HCT116 (cell line): Measurements from ENCODE around the gene EPHA4. TPM values are rescaled to one million over a fixed set of nuclear protein-coding genes. Genes with fewer than 3 reads are reported as not detected.

Experiments used
- ATAC-seq: fragments of 200-7000 bp; cut with Tn5 transposase; 2 replicates; pipeline ENCODE4 v1.9.1; 2020; ENCODE audit warnings: mild to moderate bottlenecking, moderate library complexity
- BruUV-seq: library from RNA; stranded (reverse); fragments of 400-500 nt; replicated peaks from 2 replicates; lab custom pipeline; 2021; lab: Mats Ljungman, UMichigan
- CTCF ChIA-PET: fragments of 300-600 bp; sonication (Branson Sonifier 250); formaldehyde crosslinking; loops from one replicate; lab custom pipeline; 2021; ENCODE audit warnings: antibody characterized with exemption; lab: Charles Lee
- POLR2A ChIA-PET: fragments of 300-600, 350-600 bp; sonication (Branson Sonifier 250); formaldehyde crosslinking; loops from one replicate; lab custom pipeline; 2021; ENCODE audit warnings: antibody characterized with exemption; lab: Charles Lee
- RAD21 ChIA-PET, 2 experiments: fragments of 300-600 bp; sonication (Branson Sonifier 250); formaldehyde crosslinking; loops; one replicate each; lab custom pipeline; 2023; ENCODE audit warnings: low total read pairs in 2 of 2; ENCODE audit not compliant: uncharacterized antibody in 2 of 2, unreplicated experiment in 2 of 2, low non-redundant PET in 1 of 2; lab: Charles Lee
- DNase-seq: peaks from one replicate; pipeline ENCODE4 v3.0.0-alpha.2; 2010; ENCODE audit warnings: low read depth, low spot score
- H2AFZ ChIP-seq: fragments of 200-600 bp; shearing (Covaris generic), sonication (generic); 2 replicates; pipeline ENCODE4 v1.6.1; 2017; ENCODE audit warnings: low read depth, mixed run types, mixed read lengths, antibody characterized with exemption, low read length; ENCODE audit not compliant: poor library complexity, severe bottlenecking
- H3K27ac ChIP-seq: 2 replicates; pipeline ENCODE4 v1.5.1; 2012; ENCODE audit warnings: low read depth, low read length
- H3K27me3 ChIP-seq: fragments of 200-600 bp; sonication (generic); 2 replicates; pipeline ENCODE4 v1.6.1; 2016; ENCODE audit warnings: mixed run types, low read length, mixed read lengths; ENCODE audit not compliant: insufficient read depth
- H3K36me3 ChIP-seq, 2 experiments: fragments of 200-500 bp in 1 of 2; fragments of 200-600 bp in 1 of 2; sonication (Bioruptor generic) in 1 of 2; sonication (generic) in 1 of 2; 2 replicates each; pipeline versions ENCODE4 v1.5.1 to v1.6.1; 2014 to 2016; ENCODE audit warnings: low read length in 2 of 2, inconsistent platforms in 1 of 2, mixed read lengths in 1 of 2, mixed run types in 1 of 2; ENCODE audit not compliant: insufficient read depth in 2 of 2, control insufficient read depth in 1 of 2
- H3K4me1 ChIP-seq, 2 experiments: fragments of 200-600 bp in 1 of 2; sonication (generic) in 1 of 2; 2 replicates each; pipeline versions ENCODE4 v1.5.1 to v1.6.1; 2012 to 2017; ENCODE audit warnings: low read length in 2 of 2, inconsistent platforms in 1 of 2, mild to moderate bottlenecking in 1 of 2, mixed read lengths in 1 of 2, mixed run types in 1 of 2, moderate library complexity in 1 of 2; ENCODE audit not compliant: insufficient read depth in 2 of 2, control insufficient read depth in 1 of 2
- H3K4me2 ChIP-seq: fragments of 200-600 bp; sonication (generic); 2 replicates; pipeline ENCODE4 v1.6.1; 2017; ENCODE audit warnings: mixed run types, low read length, mixed read lengths
- H3K4me3 ChIP-seq, 2 experiments: fragments of 200-600 bp in 1 of 2; sonication (generic) in 1 of 2; replicated peaks in 1 of 2; 2 replicates each; pipeline ENCODE4 v1.5.1; 2011 to 2016; ENCODE audit warnings: low read length in 2 of 2, control low read depth in 1 of 2, low read depth in 1 of 2, mild to moderate bottlenecking in 1 of 2, mixed read lengths in 1 of 2, mixed run types in 1 of 2
- H3K79me2 ChIP-seq: fragments of 200-600 bp; sonication (generic); 2 replicates; pipeline ENCODE4 v1.6.1; 2017; ENCODE audit warnings: mild to moderate bottlenecking, mixed run types, low read length, moderate library complexity, mixed read lengths; ENCODE audit not compliant: insufficient read depth
- H3K9ac ChIP-seq: fragments of 200-600 bp; sonication (generic); 2 replicates; pipeline ENCODE4 v1.6.1; 2016; ENCODE audit warnings: low read length, mixed read lengths
- H3K9me2 ChIP-seq: fragments of 200-600 bp; sonication (generic), shearing (Covaris generic); 2 replicates; pipeline ENCODE4 v1.6.1; 2017; ENCODE audit warnings: mixed run types, mild to moderate bottlenecking, moderate library complexity; ENCODE audit not compliant: insufficient read depth
- H3K9me3 ChIP-seq, 2 experiments: fragments of 200-500 bp in 1 of 2; fragments of 200-600 bp in 1 of 2; sonication (Bioruptor generic) in 1 of 2; sonication (generic) in 1 of 2; 2 replicates each; pipeline ENCODE4 v1.6.1; 2014 to 2017; ENCODE audit warnings: low read length in 2 of 2, mixed read lengths in 2 of 2, inconsistent platforms in 1 of 2, low read depth in 1 of 2, mild to moderate bottlenecking in 1 of 2, mixed run types in 1 of 2, moderate library complexity in 1 of 2; ENCODE audit not compliant: control insufficient read depth in 1 of 2, insufficient read depth in 1 of 2
- H4K20me1 ChIP-seq: fragments of 200-600 bp; sonication (generic), shearing (Covaris generic); 2 replicates; pipeline ENCODE4 v1.6.1; 2017; ENCODE audit warnings: mixed run types, mild to moderate bottlenecking, moderate library complexity; ENCODE audit not compliant: insufficient read depth
- ATF3 ChIP-seq: IDR thresholded peaks from 2 replicates; pipeline ENCODE4 v1.6.1; 2012
- CBX3 ChIP-seq: IDR thresholded peaks from 2 replicates; pipeline ENCODE4 v1.6.1; 2012; ENCODE audit warnings: low read depth
- ELF1 ChIP-seq: IDR thresholded peaks from 2 replicates; pipeline ENCODE4 v1.6.1; 2012; ENCODE audit warnings: low read depth, borderline replicate concordance
- EZH2 ChIP-seq: fragments of 200-600 bp; sonication (generic); IDR thresholded peaks from 2 replicates; pipeline ENCODE4 v1.6.1; 2017; ENCODE audit warnings: antibody characterized with exemption, mixed run types
- FOSL1 ChIP-seq: IDR thresholded peaks from 2 replicates; pipeline ENCODE4 v1.6.1; 2012; ENCODE audit warnings: low read depth
- POLR2AphosphoS5 ChIP-seq: IDR thresholded peaks from 2 replicates; pipeline ENCODE4 v1.6.1; 2011; ENCODE audit warnings: mild to moderate bottlenecking, low read depth, low read length, moderate library complexity
- SIN3A ChIP-seq: IDR thresholded peaks from 2 replicates; pipeline ENCODE4 v1.6.1; 2012; ENCODE audit warnings: low read depth
- SRF ChIP-seq: IDR thresholded peaks from 2 replicates; pipeline ENCODE4 v1.6.1; 2012; ENCODE audit warnings: low read depth
- YY1 ChIP-seq: IDR thresholded peaks from 2 replicates; pipeline ENCODE4 v1.6.1; 2011; ENCODE audit warnings: low read length, low read depth, moderate library complexity, mild to moderate bottlenecking; ENCODE audit not compliant: insufficient replicate concordance; ENCODE audit errors: extremely low read depth
- ZNF274 ChIP-seq: fragments of 200-500 bp; sonication (Bioruptor generic); IDR thresholded peaks from 2 replicates; pipeline ENCODE4 v1.6.1; 2014; ENCODE audit warnings: mild to moderate bottlenecking, low read depth, low read length, inconsistent platforms
- intact Hi-C: fragments of 100-400 bp; cut with micrococcal nuclease; formaldehyde crosslinking; loops from 2 replicates; pipeline ENCODE4 v1.10.0; 2022
- total RNA-seq: library from RNA; stranded (reverse); gene quantifications from one replicate; pipeline ENCODE4 v1.2.1, GENCODE V29; 2021; ENCODE audit not compliant: unreplicated experiment

EPHA4 gene
- total RNA-seq, 1 experiment from 2014 or later: 3.5 TPM

- Histone ChIP-seq H3K4me3 (no peak overlapping the region), H2AFZ (no peak overlapping the region), H3K36me3 (no peaks in the 10 kb centered on the region), H4K20me1 (no peaks in the 10 kb centered on the region), H3K9me2 (no peaks in the 10 kb centered on the region), H3K27me3 (no peaks in the 10 kb centered on the region), H3K4me2 (no peak overlapping the region), H3K9ac (no peak overlapping the region), H3K9me3 (no peaks in the 10 kb centered on the region), H3K79me2 (no peaks in the 10 kb centered on the region), H3K27ac (no peak overlapping the region), H3K4me1 (no peaks in the 10 kb centered on the region)
- ChIA-PET POLR2A (no interaction called here), CTCF (no interaction called here), RAD21 (no interaction called here)
- intact Hi-C loops: no loop called here
- ATAC-seq (no peak), DNase-seq (no peak)
- no peak for TF ChIP-seq CBX3
- TF ChIP-seq POLR2AphosphoS5: no peak
- no peak for TF ChIP-seq EZH2
- no peak for TF ChIP-seq FOSL1
- no peak for TF ChIP-seq ATF3
- no peak for TF ChIP-seq YY1
- BruUV-seq: no TSS peak
Measured at GRCh38 chr2:221514305-221515040, 57.6 kb downstream of the EPHA4 start.

GRCh38 chr2:221513232-221513631 lies 58.9 kb downstream of the EPHA4 start:
- ChIA-PET CTCF (no interaction called here), RAD21 (no interaction called here), POLR2A (no interaction called here)
- H3K27me3 ChIP-seq: no peaks in the 10 kb centered on the region
- no peak overlapping the region for H3K27ac ChIP-seq
- no TSS peak for BruUV-seq
- H3K79me2 ChIP-seq: no peaks in the 10 kb centered on the region
- TF ChIP-seq SRF: no peak
- TF ChIP-seq SIN3A: no peak
- no peak for TF ChIP-seq ZNF274
- TF ChIP-seq ELF1: no peak
- H4K20me1 ChIP-seq: no peaks in the 10 kb centered on the region
- no peak overlapping the region for H3K4me3 ChIP-seq
- no peak overlapping the region for H3K4me2 ChIP-seq
- no peaks in the 10 kb centered on the region for H3K36me3 ChIP-seq
- no peaks in the 10 kb centered on the region for H3K4me1 ChIP-seq
- intact Hi-C loops: no loop called here
- no peak for ATAC-seq
- no peak overlapping the region for H2AFZ ChIP-seq
- no peak overlapping the region for H3K9ac ChIP-seq
- H3K9me2 ChIP-seq: no peaks in the 10 kb centered on the region
- H3K9me3 ChIP-seq: no peaks in the 10 kb centered on the region
- no peak for DNase-seq
